Gastrocnemius medialis (tissue), 4 donors: Measurements from ENCODE around the gene MGAT5. TPM values are rescaled to one million over a fixed set of nuclear protein-coding genes. Genes with fewer than 3 reads are reported as not detected.

Experiments used
- ATAC-seq, 2 donors: fragments of 150-250 bp; one replicate each; pipeline ENCODE4 v1.9.1; 2016
- DNase-seq, 2 donors: peaks; one replicate each; pipeline ENCODE4 v3.0.0-alpha.2; 2019
- H3K27ac ChIP-seq, 4 donors: fragments of 200-600 bp; sonication (generic); 1 replicate in 1 of 4; 2 replicates in 3 of 4; pipeline ENCODE4 v1.5.1; 2016 to 2018; ENCODE audit warnings: mild to moderate bottlenecking in 2 of 4, moderate library complexity in 1 of 4
- H3K27me3 ChIP-seq, 3 donors: fragments of 200-600 bp; sonication (generic) in 2 of 3; 1 replicate in 1 of 3; 2 replicates in 2 of 3; pipeline versions ENCODE4 v1.5.1 to v1.6.0; 2016 to 2019; ENCODE audit warnings: mild to moderate bottlenecking in 1 of 3, moderate library complexity in 1 of 3
- H3K36me3 ChIP-seq, 2 donors: fragments of 200-600 bp; sonication (generic) in 1 of 2; one replicate each; pipeline ENCODE4 v1.5.1; 2017 to 2018
- H3K4me1 ChIP-seq, 2 donors: fragments of 200-600 bp; sonication (generic) in 1 of 2; one replicate each; pipeline ENCODE4 v1.5.1; 2016 to 2017; ENCODE audit warnings: mild to moderate bottlenecking in 2 of 2
- H3K4me3 ChIP-seq, 4 donors: fragments of 200-600 bp; sonication (generic) in 3 of 4; 1 replicate in 1 of 4; 2 replicates in 3 of 4; pipeline ENCODE4 v1.5.1; 2016 to 2019; ENCODE audit warnings: mild to moderate bottlenecking in 2 of 4
- H3K9me3 ChIP-seq, 3 donors: fragments of 200-600 bp; sonication (generic) in 2 of 3; 1 replicate in 1 of 3; 2 replicates in 2 of 3; pipeline ENCODE4 v1.5.1; 2016 to 2019
- POLR2A ChIP-seq, 2 donors: fragments of 450-650 bp; IDR thresholded peaks; one replicate each; pipeline ENCODE4 v1.6.1; 2017; ENCODE audit warnings: antibody characterized with exemption in 2 of 2, mild to moderate bottlenecking in 2 of 2, moderate library complexity in 2 of 2
- in situ Hi-C, 4 donors: fragments of 200-750 bp; cut with MboI; loops; one replicate each; pipeline versions ENCODE4 v1.15.0 to v1.8.0; 2017; ENCODE audit warnings: low sequenced_read_pairs in 4 of 4
- intact Hi-C: fragments of 100-400 bp; cut with DNase I; formaldehyde crosslinking; loops from one replicate; pipeline ENCODE4 v1.15.1; 2023; ENCODE audit warnings: low total_unique reads
- total RNA-seq, 4 donors: library from RNA; depleted of rRNA; stranded (reverse); fragments of >200 nt; gene quantifications; one replicate each; pipeline versions ENCODE4 v1.1.0 to v1.2.3, GENCODE V29; 2016
- TF ChIP-seq, protein P1 (sequence below), 5 experiments: fragments of 450-650 bp in 3 of 5; fragments of 200-600 bp in 2 of 5; sonication (generic) in 2 of 5; IDR thresholded peaks in 4 of 5; conservative IDR thresholded peaks in 1 of 5; 1 replicate in 4 of 5; 2 replicates in 1 of 5; pipeline ENCODE4 v1.5.1; 2016 to 2019; ENCODE audit warnings: antibody characterized with exemption in 5 of 5, mild to moderate bottlenecking in 3 of 5, moderate library complexity in 3 of 5

Gene MGAT5
- total RNA-seq, 4 donors from 2014 or later: 3.0 to 4.9 (median 3.3) TPM

DNA sequence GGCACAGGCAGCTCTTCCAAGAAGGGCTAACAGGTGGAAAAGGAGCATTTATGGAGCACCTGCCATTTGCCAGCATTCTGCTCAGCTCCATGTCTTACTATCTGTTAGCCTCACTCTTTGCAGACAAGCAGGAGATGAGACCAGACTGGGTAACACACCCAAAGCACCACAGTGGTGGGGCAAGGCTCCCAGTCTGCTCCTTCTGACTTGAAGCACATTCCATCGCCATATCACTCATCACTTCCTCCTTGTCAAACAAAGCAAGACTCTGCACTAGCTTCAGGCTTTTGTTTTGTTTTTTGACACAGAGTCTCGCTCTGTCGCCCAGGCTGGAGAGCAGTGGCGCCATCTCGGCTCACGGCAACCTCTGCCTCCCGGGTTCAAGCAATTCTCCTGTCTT lies 182.8 kb downstream of the MGAT5 start:
- in situ Hi-C loops: no loop called here

DNA sequence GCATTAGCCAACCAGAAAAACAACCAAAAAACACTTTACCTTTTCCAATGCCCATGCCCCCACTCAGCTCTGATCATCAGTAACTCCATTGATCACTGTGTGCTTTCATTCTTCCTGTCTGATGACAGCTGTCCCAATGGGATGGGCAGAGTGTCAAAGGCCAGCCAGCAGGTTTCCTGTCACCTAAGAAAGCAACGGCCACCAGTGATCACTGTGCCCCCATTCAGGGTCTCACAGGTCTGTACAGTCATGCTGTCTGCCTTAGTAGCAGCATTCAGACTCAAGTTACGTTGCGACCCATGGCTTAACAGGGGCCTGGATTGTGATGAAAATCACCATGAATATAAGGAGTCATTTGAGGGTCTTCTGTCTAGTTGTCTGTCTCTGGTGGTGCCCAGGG lies 184.5 kb downstream of the MGAT5 start:
- intact Hi-C loops: no loop called here
- in situ Hi-C loops: no loop called here
- Histone ChIP-seq H3K4me1 (no peaks in the 10 kb centered on the region), H3K27me3 (no peaks in the 10 kb centered on the region), H3K36me3 (no peaks in the 10 kb centered on the region), H3K4me3 (no peak overlapping the region), H3K9me3 (no peaks in the 10 kb centered on the region), H3K27ac (no peak overlapping the region)
- DNase-seq (no peak), ATAC-seq (no peak)
- TF ChIP-seq POLR2A (IDR thresholded peaks at IDR 0.05): no peak
- TF ChIP-seq, protein P1, sequence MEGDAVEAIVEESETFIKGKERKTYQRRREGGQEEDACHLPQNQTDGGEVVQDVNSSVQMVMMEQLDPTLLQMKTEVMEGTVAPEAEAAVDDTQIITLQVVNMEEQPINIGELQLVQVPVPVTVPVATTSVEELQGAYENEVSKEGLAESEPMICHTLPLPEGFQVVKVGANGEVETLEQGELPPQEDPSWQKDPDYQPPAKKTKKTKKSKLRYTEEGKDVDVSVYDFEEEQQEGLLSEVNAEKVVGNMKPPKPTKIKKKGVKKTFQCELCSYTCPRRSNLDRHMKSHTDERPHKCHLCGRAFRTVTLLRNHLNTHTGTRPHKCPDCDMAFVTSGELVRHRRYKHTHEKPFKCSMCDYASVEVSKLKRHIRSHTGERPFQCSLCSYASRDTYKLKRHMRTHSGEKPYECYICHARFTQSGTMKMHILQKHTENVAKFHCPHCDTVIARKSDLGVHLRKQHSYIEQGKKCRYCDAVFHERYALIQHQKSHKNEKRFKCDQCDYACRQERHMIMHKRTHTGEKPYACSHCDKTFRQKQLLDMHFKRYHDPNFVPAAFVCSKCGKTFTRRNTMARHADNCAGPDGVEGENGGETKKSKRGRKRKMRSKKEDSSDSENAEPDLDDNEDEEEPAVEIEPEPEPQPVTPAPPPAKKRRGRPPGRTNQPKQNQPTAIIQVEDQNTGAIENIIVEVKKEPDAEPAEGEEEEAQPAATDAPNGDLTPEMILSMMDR (IDR thresholded peaks at IDR 0.05 in 4 of 5, conservative IDR thresholded peaks at IDR 0.05 in 1 of 5): no peak

More for the DNA sequence above, 182.8 kb downstream of the MGAT5 start:
- Histone ChIP-seq H3K27ac (no peak overlapping the region), H3K4me1 (no peaks in the 10 kb centered on the region), H3K27me3 (no peaks in the 10 kb centered on the region), H3K9me3 (no peaks in the 10 kb centered on the region), H3K4me3 (no peak overlapping the region), H3K36me3 (no peaks in the 10 kb centered on the region)
- DNase-seq (no peak), ATAC-seq (no peak)
- TF ChIP-seq, protein P1 (IDR thresholded peaks at IDR 0.05 in 4 of 5, conservative IDR thresholded peaks at IDR 0.05 in 1 of 5): no peak
- intact Hi-C loops: no loop called here

DNA sequence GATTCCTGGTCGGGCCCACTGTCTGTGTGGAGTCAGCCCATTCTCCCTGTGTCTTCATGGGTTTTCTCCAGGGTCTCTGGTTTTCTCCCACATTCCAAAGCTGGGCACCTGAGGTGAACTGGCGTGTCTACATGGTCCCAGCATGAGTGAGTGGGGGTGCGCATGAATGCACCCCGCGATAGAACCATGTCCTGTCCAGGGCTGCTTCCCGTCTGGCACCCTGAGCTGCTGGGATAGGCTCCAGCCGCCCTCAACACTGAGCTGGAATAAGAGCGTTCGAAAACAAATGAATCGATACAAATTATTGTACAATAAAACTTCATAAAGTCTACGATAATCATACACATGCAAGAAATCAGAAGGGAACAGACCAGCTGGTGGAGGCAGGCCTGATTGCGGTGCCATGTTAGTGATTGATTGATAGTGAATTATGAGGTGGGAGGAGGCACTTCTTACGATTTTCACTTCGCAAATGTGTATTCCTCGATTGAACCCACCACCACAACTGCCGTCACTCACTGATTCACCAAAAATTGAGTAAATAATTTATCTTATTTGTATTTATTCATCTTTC lies 186.6 kb downstream of the MGAT5 start:
- no peaks in the 10 kb centered on the region for H3K36me3 ChIP-seq
- no peak overlapping the region for H3K27ac ChIP-seq
- no peaks in the 10 kb centered on the region for H3K9me3 ChIP-seq
- H3K27me3 ChIP-seq: no peaks in the 10 kb centered on the region
- in situ Hi-C loops: no loop called here
- ATAC-seq: no peak
- intact Hi-C loops: no loop called here
- H3K4me3 ChIP-seq: no peak overlapping the region
- no peak for TF ChIP-seq POLR2A (IDR thresholded peaks at IDR 0.05)
- TF ChIP-seq, protein P1 (IDR thresholded peaks at IDR 0.05 in 4 of 5, conservative IDR thresholded peaks at IDR 0.05 in 1 of 5): no peak
- DNase-seq: no peak
- no peaks in the 10 kb centered on the region for H3K4me1 ChIP-seq

DNA sequence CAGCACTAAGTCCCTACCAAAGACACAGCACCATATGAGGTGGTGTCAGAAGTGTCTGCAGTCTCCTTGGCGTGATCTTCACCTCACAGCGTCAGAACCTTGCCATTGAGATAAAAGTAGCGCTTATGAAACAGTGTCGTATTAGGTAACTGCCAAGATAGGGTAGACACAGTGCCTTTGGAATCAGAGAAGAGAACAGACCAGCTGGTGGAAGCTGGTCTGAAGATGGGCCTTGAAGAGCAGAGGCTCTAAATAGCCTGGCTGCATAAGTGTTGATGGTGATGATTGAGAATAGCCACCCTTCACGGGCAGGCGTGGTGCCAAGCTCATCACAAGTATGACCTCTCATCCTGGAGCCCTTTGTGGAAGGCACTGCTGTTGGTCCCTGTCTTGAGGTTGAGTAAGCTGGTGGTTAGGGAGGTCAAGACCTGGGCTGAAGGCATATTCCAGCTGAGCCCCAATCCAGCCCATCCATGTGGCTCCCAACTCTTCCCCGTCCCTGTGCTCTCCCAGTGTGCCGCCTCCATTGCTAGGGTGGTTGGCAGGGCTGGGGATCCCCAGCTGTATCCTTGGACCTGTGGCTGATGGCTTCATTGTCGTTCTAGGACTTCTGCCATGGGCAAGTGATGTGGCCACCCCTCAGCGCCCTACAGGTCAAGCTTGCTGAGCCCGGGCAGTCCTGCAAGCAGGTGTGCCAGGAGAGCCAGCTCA lies 187.4 kb downstream of the MGAT5 start:
- H3K4me1 ChIP-seq: no peaks in the 10 kb centered on the region
- no peak for TF ChIP-seq POLR2A (IDR thresholded peaks at IDR 0.05)
- TF ChIP-seq, protein P1 (IDR thresholded peaks at IDR 0.05 in 4 of 5, conservative IDR thresholded peaks at IDR 0.05 in 1 of 5): no peak
- no peaks in the 10 kb centered on the region for H3K9me3 ChIP-seq
- no peaks in the 10 kb centered on the region for H3K27me3 ChIP-seq
- intact Hi-C loops (no loop called here), in situ Hi-C loops (no loop called here)
- H3K36me3 ChIP-seq: no peaks in the 10 kb centered on the region
- DNase-seq (no peak), ATAC-seq (no peak)
- no peak overlapping the region for H3K4me3 ChIP-seq
- no peak overlapping the region for H3K27ac ChIP-seq
